Measurements from ENCODE around the gene HNF4A.
"Not testable (repeated sequence)": the region's sequence is repeated elsewhere in the genome, so short reads cannot be mapped to it uniquely, and the experiment has no call there.

HNF4A gene

DNA sequence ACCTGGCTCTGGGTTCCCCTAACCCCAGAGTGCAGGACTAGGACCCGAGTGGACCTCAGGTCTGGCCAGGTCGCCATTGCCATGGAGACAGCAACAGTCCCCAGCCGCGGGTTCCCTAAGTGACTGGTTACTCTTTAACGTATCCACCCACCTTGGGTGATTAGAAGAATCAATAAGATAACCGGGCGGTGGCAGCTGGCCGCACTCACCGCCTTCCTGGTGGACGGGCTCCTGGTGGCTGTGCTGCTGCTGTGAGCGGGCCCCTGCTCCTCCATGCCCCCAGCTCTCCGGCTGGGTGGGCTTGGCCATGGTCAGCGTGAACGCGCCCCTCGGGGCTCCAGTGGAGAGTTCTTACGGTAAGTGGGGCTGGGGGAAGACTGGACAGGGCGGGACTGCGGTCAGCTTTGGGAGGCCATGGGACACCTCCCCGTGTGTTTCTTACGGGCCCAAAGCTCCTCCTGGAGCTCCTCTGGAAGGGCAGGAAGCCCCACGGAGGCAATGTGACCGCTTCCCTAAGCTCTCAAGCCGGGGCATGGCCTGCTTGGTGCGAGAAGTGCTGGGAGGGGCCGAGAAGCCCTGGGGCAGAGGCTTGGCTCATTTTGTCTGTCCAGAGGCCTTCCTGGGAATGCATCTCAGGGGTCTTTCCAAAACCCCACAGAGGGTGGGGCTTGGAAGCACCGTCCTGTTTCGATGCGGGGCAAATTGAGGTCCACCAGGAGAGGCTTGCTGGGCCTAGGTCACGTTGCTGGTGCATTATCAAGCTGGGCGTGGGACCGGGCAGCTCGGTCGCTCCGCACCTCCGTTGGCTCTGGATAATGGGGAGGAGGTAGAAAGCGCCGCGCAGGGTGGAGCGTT is at the start of gene HNF4A:
Gene HNF4A (plus strand): TSS at position 202 of the 855 bp plus-strand sequence. CDS start 106 bp downstream, at position 308.
- DNase-seq (ENCODE audit: low read depth in 3 of 3) = no peak

GRCh38 chr20:44306927-44307326 is 48.6 kb upstream of the HNF4A start:
- DNase-seq (ENCODE audit: low read depth in 3 of 3) = no peak

- no peak for DNase-seq (ENCODE audit: low read depth in 3 of 3)
Observed at GRCh38 chr20:44309763-44310663, 45.5 kb upstream of the HNF4A start.

- peak; percentile 97 to 98 (median 97) for DNase-seq (ENCODE audit: low read depth in 3 of 3)
Observed at GRCh38 chr20:44310664-44311639, 44.5 kb upstream of the HNF4A start, which contains the start of gene FITM2. TSS of gene FITM2 (minus strand) at chr20:44311202. CDS start at chr20:44311148, 54 bp downstream.

DNA sequence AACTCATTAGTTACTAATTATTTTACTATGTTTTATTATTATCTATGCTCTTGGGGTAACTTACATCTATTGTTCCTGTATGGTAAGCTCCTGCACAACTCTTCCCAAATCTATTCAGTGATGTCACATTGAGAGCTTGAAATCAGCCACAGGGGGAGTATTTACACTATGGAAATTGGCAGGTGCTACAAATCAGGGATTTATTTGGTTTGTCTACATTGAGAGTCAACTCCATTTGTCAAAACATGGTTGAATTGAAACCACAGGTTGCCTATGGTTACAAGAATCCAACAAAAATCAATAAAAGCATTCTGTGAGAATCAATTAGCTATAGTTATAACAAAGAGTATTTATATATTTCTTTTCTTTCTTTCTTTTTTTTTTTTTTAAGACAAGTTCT is 40.6 kb upstream of the HNF4A start:
- no peak for DNase-seq (ENCODE audit: low read depth in 3 of 3)

- DNase-seq (ENCODE audit: low read depth in 3 of 3) = no peak
Observed at GRCh38 chr20:44319839-44320422, 35.6 kb upstream of the HNF4A start.

DNA sequence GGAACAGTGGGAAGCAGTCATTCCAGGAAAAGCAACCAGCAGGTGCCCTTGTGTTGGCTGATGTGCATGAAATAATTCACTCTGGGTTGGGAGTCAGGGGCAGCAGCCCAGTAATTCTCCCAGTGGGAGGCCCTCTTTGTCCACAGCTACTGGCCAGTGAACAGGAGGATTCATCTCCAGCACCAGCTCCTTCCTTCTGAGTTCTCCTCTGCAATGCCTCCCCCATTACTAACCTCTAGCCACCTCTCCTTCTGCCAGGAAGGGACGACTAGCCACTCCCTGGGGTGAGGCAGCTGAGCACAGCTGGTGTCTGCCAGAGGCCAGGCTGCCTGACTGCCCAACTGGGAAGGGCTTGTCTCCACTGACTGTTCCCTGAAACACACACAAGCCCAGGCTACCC is 31.2 kb upstream of the HNF4A start:
- DNase-seq (ENCODE audit: low read depth in 3 of 3) = no peak

GRCh38 chr20:44326391-44327159 is 28.9 kb upstream of the HNF4A start:
- peak in 1 of 3 experiments; percentile 29 for DNase-seq (ENCODE audit: low read depth in 3 of 3)

DNA sequence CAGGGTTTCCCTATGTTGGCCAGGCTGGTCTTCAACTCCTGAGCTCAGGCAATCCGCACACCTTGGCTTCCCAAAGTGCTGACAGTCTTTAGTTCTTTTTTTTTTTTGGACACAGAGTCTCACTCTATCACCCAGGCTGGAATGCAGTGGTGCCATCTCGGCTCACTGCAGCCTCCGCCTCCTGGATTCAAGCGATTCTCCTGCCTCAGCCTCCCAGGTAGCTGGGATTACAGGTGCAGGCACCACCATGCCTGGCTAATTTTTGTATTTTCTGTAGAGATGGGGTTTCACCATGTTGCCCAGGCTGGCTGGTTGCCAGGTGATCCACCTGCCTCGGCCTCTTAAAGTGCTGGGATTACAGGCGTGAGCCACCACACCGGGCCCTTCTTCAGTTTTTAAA is 27.8 kb upstream of the HNF4A start:
- DNase-seq (ENCODE audit: low read depth in 3 of 3) = not testable (repeated sequence)

DNA sequence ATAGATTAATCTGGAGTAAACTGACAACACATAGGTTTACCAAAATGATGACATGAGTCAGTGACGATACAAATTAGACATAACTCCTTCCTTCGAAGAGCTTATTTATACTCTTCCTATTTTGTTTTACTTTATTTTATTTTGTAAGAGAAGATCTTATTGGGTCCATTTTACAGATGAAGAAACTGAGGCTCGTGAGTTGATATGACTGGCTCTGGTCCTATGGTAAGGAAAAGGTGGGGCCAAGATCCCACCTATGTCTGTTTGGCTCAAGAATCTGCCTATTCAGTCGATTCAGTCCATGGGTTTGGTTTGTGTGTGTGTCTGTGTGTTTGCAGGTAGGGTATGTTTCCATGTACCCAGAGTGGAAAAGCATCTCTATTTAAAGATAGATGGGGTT is 27.1 kb upstream of the HNF4A start:
- DNase-seq (ENCODE audit: low read depth in 3 of 3) = no peak

DNA sequence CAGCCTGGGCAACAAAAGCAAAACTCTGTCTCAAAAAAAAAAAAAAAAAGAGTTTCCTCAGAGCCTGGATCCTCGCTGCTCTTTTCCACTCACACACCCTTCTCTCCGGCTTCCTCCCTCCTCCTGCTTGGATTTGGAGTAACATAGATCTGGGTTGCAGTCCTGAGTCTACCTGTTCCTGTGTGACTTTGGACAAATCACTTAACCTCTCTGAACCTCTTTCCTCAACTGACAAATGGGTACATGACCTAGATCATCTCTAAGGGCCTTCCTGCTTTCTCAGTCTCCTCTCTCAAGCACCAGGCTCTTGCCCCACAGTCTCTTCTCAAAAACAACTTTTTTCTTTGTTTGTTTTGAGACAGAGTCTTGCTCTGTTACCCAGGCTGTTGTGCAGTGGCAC is 24.3 kb upstream of the HNF4A start:
- DNase-seq (ENCODE audit: low read depth in 3 of 3) = no peak

DNA sequence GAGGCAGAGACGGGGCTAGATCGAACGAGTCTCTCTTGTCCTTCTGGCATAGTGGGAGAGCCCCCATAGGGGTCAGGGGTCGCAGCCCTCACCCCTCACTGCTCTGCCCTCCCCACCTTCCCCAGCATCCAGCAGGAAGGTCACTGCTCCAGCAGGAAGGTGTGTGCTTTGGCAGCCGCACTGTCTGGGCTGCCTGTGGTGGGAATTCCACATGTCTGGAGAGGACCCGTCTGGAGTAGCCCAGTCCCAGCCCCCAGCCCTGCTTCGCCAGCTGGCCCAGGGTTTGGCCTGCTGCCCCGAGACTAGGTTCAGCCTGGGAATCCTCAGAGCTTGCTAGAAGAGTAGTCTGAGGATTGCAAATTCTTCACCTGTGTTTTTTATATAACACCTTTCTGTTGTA is 21.2 kb upstream of the HNF4A start:
- no peak for DNase-seq (ENCODE audit: low read depth in 3 of 3)

GRCh38 chr20:44334709-44335108 is 20.8 kb upstream of the HNF4A start:
- DNase-seq (ENCODE audit: low read depth in 3 of 3) = no peak

- no peak for DNase-seq (ENCODE audit: low read depth in 3 of 3)
Observed at GRCh38 chr20:44335675-44336074, 19.8 kb upstream of the HNF4A start.

DNA sequence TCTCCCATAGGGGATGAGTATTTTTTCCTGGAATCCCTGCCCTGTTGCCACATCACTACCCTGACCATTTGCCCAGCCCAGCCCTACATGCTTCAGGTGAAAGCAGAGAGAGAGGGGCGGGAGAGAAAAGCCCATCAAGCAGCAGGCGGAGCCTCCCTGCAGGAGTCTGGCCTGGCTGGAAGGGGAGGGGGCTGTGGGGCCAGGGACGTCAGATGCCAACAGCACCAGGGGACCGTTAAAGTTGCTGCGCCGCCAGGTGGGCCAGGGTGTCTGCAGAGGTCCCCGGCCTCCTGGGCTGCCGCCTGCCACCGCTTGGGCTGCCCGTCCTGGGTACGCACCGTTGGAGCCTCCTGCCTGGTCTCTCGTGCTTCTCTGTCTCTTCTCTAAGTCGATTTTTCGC is 19.4 kb upstream of the HNF4A start:
- no peak for DNase-seq (ENCODE audit: low read depth in 3 of 3)

DNA sequence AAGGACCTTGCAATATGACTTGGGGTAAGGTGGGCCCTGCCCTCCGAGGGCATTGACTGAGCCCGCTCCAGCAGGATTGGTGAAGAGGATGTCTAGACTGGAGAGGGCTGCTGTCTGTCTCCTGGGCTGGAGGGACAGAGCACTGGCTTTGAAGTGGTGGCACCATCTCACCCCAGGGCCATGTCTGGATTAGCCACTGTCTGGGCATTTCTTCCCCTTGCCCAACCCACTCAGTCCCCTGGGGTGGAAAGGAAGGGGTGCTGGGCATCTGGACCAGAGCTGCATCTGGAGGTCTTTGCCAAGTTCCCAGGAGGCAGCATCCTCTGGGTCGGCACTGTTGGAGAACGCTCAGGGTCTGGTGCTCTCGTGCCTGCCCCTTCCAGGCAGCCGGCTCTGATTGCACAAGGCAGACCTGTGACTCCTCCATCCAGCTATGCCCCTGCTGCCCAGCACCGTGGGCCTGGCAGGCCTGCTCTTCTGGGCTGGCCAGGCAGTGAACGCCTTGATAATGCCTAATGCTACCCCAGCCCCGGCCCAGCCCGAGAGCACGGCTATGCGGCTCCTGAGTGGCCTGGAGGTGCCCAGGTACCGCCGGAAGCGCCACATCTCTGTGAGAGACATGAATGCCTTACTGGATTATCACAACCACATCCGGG is 18.6 kb upstream of the HNF4A start, which contains the start of gene R3HDML:
Gene R3HDML (plus strand): TSS at position 319 of the 656 bp plus-strand sequence. CDS start 115 bp downstream, at position 434.
- no peak for DNase-seq (ENCODE audit: low read depth in 3 of 3)

DNA sequence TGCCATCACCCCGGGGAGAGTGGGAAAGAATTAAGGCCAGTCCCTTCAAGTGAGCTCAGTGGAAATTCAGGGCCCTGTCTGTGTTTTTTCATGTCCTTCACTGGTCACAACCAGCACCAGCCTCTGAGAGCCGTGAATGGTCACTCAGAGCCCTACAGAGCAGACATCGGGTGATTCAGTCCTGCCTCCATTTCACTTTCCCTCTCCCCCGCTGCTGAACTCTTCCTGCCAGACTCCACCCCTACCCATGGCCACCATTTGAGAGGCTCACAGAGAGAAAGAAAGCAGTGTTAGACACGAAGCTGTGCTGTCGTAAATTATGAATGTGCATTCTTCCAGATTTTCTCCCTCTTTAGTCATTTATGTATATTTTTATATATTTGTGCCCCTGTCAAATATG is 13.3 kb upstream of the HNF4A start:
- DNase-seq (ENCODE audit: low read depth in 3 of 3) = no peak

- no peak for DNase-seq (ENCODE audit: low read depth in 3 of 3)
Observed at GRCh38 chr20:44343162-44343675, 12.3 kb upstream of the HNF4A start.

DNA sequence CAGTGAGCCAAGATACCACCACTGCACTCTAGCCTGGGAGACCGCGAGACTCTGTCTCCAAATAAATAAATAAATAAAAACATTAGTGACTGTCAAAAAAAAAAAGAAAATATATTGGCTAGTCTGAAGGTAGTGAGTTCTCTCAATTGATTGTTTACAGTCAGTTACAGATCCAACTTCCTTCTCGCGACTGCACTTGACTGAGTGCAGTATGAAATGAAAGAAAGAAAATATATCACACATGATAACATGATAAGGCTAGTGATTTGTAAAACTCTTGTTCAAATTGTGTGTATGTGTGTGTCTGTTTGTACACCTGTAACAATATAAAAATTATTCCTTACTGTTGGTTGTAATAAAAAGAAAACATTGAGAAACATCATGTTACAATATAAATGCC is 10.8 kb upstream of the HNF4A start:
- no peak for DNase-seq (ENCODE audit: low read depth in 3 of 3)

Data from stimulated activated CD4-positive, alpha-beta T cell treated with anti-CD3 and anti-CD28 coated beads, TNF-alpha, amount 100 ng/mL, for 24 hours (primary cell).